CD14-positive monocyte (primary cell): ENCODE data around the gene GRID1. TPM values are rescaled to one million over a fixed set of nuclear protein-coding genes. Genes with fewer than 3 reads are reported as not detected.

ENCODE experiments used
- DNase-seq, 3 donors: peaks; one replicate each; pipeline ENCODE4 v3.0.0-alpha.2; 2011 to 2022
- H2AFZ ChIP-seq: 2 replicates; pipeline ENCODE4 v1.6.0; 2012; ENCODE audit warnings: mild to moderate bottlenecking, low read depth, low read length, inconsistent platforms; ENCODE audit not compliant: insufficient read depth, poor library complexity, severe bottlenecking
- H3K27ac ChIP-seq, 2 donors: 1 replicate in 1 of 2; 2 replicates in 1 of 2; pipeline ENCODE4 v1.5.1; 2012 to 2013; ENCODE audit warnings: low read length in 2 of 2, control low read depth in 1 of 2, inconsistent platforms in 1 of 2, low read depth in 1 of 2, mild to moderate bottlenecking in 1 of 2
- H3K27me3 ChIP-seq, 2 donors: one replicate each; pipeline versions ENCODE4 v1.6.0 to v1.6.1; 2011 to 2013; ENCODE audit warnings: low read length in 2 of 2; ENCODE audit not compliant: control insufficient read depth in 2 of 2, insufficient read depth in 2 of 2
- H3K36me3 ChIP-seq, 2 donors: replicated peaks in 1 of 2; 1 replicate in 1 of 2; 2 replicates in 1 of 2; pipeline versions ENCODE4 v1.5.1 to v1.6.1; 2012 to 2013; ENCODE audit warnings: low read length in 2 of 2, control low read depth in 1 of 2, inconsistent platforms in 1 of 2, mild to moderate bottlenecking in 1 of 2; ENCODE audit not compliant: insufficient read depth in 2 of 2, control insufficient read depth in 1 of 2
- H3K4me1 ChIP-seq, 2 donors: 1 replicate in 1 of 2; 2 replicates in 1 of 2; pipeline versions ENCODE4 v1.5.1 to v1.6.1; 2012 to 2013; ENCODE audit warnings: low read length in 2 of 2, control low read depth in 1 of 2, inconsistent platforms in 1 of 2, mild to moderate bottlenecking in 1 of 2, moderate library complexity in 1 of 2; ENCODE audit not compliant: insufficient read depth in 2 of 2, control insufficient read depth in 1 of 2
- H3K4me2 ChIP-seq: replicated peaks from 2 replicates; pipeline ENCODE3; 2012; ENCODE audit warnings: low read length, moderate library complexity, mild to moderate bottlenecking; ENCODE audit not compliant: poor library complexity, severe bottlenecking; ENCODE audit errors: extremely low read depth
- H3K4me3 ChIP-seq, 3 experiments: fragments of 200-600 bp in 1 of 3; sonication (generic) in 1 of 3; replicated peaks in 1 of 3; 1 replicate in 2 of 3; 2 replicates in 1 of 3; pipeline ENCODE4 v1.5.1; 2011 to 2013; ENCODE audit warnings: low read length in 3 of 3, mild to moderate bottlenecking in 3 of 3, control low read depth in 2 of 3, low read depth in 2 of 3, inconsistent platforms in 1 of 3, moderate library complexity in 1 of 3
- H3K79me2 ChIP-seq: 2 replicates; pipeline ENCODE4 v1.6.0; 2012; ENCODE audit warnings: mild to moderate bottlenecking, control low read depth, inconsistent platforms, low read length, moderate library complexity; ENCODE audit not compliant: insufficient read depth
- H3K9ac ChIP-seq: 2 replicates; pipeline ENCODE4 v1.6.0; 2017; ENCODE audit warnings: low read length, mild to moderate bottlenecking; ENCODE audit not compliant: insufficient read depth, poor library complexity, severe bottlenecking
- H3K9me3 ChIP-seq, 2 donors: replicated peaks in 1 of 2; 1 replicate in 1 of 2; 2 replicates in 1 of 2; pipeline versions ENCODE4 v1.5.1 to v1.6.1; 2012 to 2013; ENCODE audit warnings: low read length in 2 of 2, control low read depth in 1 of 2; ENCODE audit not compliant: control insufficient read depth in 1 of 2, insufficient read depth in 1 of 2
- H4K20me1 ChIP-seq: 2 replicates; pipeline ENCODE4 v1.6.0; 2012; ENCODE audit warnings: mild to moderate bottlenecking, low read length, control low read depth, moderate library complexity; ENCODE audit not compliant: insufficient read depth
- H3K27ac Mint-ChIP-seq, 7 donors: one replicate each; pipeline ENCODE4 v1.8.0; 2020; ENCODE audit warnings: mild to moderate bottlenecking in 7 of 7, mixed read lengths in 7 of 7, moderate library complexity in 6 of 7, inconsistent platforms in 2 of 7
- H3K27me3 Mint-ChIP-seq, 3 donors: one replicate each; pipeline ENCODE4 v1.8.0; 2021 to 2022; ENCODE audit warnings: low read depth in 3 of 3, mild to moderate bottlenecking in 3 of 3, mixed read lengths in 3 of 3, moderate library complexity in 3 of 3, inconsistent platforms in 1 of 3
- H3K36me3 Mint-ChIP-seq, 2 donors: one replicate each; pipeline ENCODE4 v1.8.0; 2020; ENCODE audit warnings: mixed read lengths in 2 of 2, inconsistent platforms in 1 of 2, mild to moderate bottlenecking in 1 of 2
- H3K4me1 Mint-ChIP-seq: one replicate; pipeline ENCODE4 v1.8.0; 2020; ENCODE audit warnings: mild to moderate bottlenecking, mixed read lengths
- H3K4me3 Mint-ChIP-seq, 2 donors: one replicate each; pipeline ENCODE4 v1.8.0; 2020; ENCODE audit warnings: mild to moderate bottlenecking in 2 of 2, mixed read lengths in 2 of 2, moderate library complexity in 1 of 2
- H3K9me3 Mint-ChIP-seq, 7 donors: one replicate each; pipeline ENCODE4 v1.8.0; 2020 to 2022; ENCODE audit warnings: mixed read lengths in 7 of 7, mild to moderate bottlenecking in 6 of 7, moderate library complexity in 6 of 7, inconsistent platforms in 2 of 7
- CTCF ChIP-seq: fragments of 200-600 bp; IDR thresholded peaks from one replicate; pipeline ENCODE4 v1.8.0; 2022; ENCODE audit warnings: antibody characterized with exemption, mild to moderate bottlenecking
- WGBS: methylation state at CpG from one replicate; pipeline ENCODE4 v1.1.5; 2013; ENCODE audit warnings: missing lambda C conversion rate; ENCODE audit not compliant: insufficient coverage; 5-methylcytosine and 5-hydroxymethylcytosine counted together
- intact Hi-C, 2 donors: fragments of 100-400 bp; cut with micrococcal nuclease; formaldehyde crosslinking; loops; one replicate each; pipeline versions ENCODE4 v1.15.0 to v1.15.1; 2023
- polyA plus RNA-seq, 3 donors: library from polyadenylated mRNA; depleted of rRNA in 1 of 3; unstranded in 2 of 3; stranded (reverse) in 1 of 3; fragments of 300-500 nt in 2 of 3; fragments of >200 nt in 1 of 3; fragmentation: Illumina TruSeq in 2 of 3; gene quantifications; 1 replicate in 2 of 3; 2 replicates in 1 of 3; pipeline ENCODE4 v1.2.3, GENCODE V29; 2012 to 2021

GRID1 gene
- polyA plus RNA-seq, 3 donors, result not detected

GRCh38 chr10:86219271-86219670 is 147.3 kb downstream of the GRID1 start:
- Histone ChIP-seq H3K4me2 (no peak overlapping the region), H3K36me3 (no peaks in the 10 kb centered on the region), H3K4me1 (peaks cover 0 to 6% of the 10 kb centered on the region in 2 donors), H3K9ac (no peak overlapping the region), H2AFZ (no peak overlapping the region), H3K4me3 (no peak overlapping the region), H3K27me3 (no peaks in the 10 kb centered on the region), H3K79me2 (no peaks in the 10 kb centered on the region), H3K9me3 (no peaks in the 10 kb centered on the region), H3K27ac (no peak overlapping the region), H4K20me1 (no peaks in the 10 kb centered on the region)
- H3K27ac Mint-ChIP-seq, result peak overlapping the region in 1 of 7 donors; percentile 46
- peaks cover under 1% of the 10 kb centered on the region for H3K4me1 Mint-ChIP-seq
- 89% methylated on average over 5 of the region's 8 CpGs for WGBS
- intact Hi-C loops, result no loop called here
- peaks cover 4 to 12% (median 9%) of the 10 kb centered on the region in 3 donors for H3K27me3 Mint-ChIP-seq
- no peak for DNase-seq
- no peaks in the 10 kb centered on the region for H3K36me3 Mint-ChIP-seq
- no peaks in the 10 kb centered on the region for H3K9me3 Mint-ChIP-seq
- H3K4me3 Mint-ChIP-seq, result no peak overlapping the region
- no peak for TF ChIP-seq CTCF

- WGBS, result 92% methylated on average over 5 of the region's 5 CpGs
- intact Hi-C loops, result no loop called here
- Histone ChIP-seq H3K4me1 (peaks cover 0 to 1% of the 10 kb centered on the region in 2 donors), H4K20me1 (no peaks in the 10 kb centered on the region), H3K9ac (no peak overlapping the region), H3K27ac (no peak overlapping the region), H3K36me3 (no peaks in the 10 kb centered on the region), H3K4me3 (no peak overlapping the region), H3K27me3 (no peaks in the 10 kb centered on the region), H3K79me2 (no peaks in the 10 kb centered on the region), H3K4me2 (no peak overlapping the region), H2AFZ (no peak overlapping the region), H3K9me3 (no peaks in the 10 kb centered on the region)
- no peak for DNase-seq
- Mint-ChIP-seq H3K27me3 (peaks cover 4 to 12% (median 9%) of the 10 kb centered on the region in 3 donors), H3K4me3 (no peak overlapping the region), H3K9me3 (no peaks in the 10 kb centered on the region), H3K4me1 (no peaks in the 10 kb centered on the region), H3K36me3 (no peaks in the 10 kb centered on the region), H3K27ac (no peak overlapping the region)
- TF ChIP-seq CTCF, result no peak
Measured at GRCh38 chr10:86218842-86219241, 147.8 kb downstream of the GRID1 start.
